Measurements from ENCODE around the gene CRHBP.

DNA sequence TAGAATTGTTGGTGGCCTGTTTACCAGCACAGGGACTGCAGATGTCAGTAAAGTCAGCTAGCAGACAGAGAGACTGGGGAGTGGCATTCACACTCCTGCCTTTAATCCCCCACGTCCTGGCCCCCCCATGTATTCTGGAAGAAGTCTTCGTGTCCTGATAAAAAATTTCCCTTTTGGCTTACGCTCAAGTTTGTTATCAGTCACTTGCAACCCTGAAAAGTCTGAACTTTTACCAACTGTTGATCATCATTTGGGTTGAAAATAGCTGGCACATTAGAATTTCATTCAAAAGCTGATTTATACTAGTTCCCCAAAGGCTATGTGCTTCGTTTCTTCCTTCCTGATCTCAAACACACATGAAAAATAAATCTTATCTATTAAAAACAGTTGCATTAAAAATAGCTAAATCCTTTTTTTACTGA lies 5.8 kb upstream of the CRHBP start:
- no peak for TF ChIP-seq POLR2A (IDR thresholded peaks at IDR 0.05)
- TF ChIP-seq, protein P1, sequence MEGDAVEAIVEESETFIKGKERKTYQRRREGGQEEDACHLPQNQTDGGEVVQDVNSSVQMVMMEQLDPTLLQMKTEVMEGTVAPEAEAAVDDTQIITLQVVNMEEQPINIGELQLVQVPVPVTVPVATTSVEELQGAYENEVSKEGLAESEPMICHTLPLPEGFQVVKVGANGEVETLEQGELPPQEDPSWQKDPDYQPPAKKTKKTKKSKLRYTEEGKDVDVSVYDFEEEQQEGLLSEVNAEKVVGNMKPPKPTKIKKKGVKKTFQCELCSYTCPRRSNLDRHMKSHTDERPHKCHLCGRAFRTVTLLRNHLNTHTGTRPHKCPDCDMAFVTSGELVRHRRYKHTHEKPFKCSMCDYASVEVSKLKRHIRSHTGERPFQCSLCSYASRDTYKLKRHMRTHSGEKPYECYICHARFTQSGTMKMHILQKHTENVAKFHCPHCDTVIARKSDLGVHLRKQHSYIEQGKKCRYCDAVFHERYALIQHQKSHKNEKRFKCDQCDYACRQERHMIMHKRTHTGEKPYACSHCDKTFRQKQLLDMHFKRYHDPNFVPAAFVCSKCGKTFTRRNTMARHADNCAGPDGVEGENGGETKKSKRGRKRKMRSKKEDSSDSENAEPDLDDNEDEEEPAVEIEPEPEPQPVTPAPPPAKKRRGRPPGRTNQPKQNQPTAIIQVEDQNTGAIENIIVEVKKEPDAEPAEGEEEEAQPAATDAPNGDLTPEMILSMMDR (IDR thresholded peaks at IDR 0.05), result no peak

Data from body of pancreas (tissue), 4 donors.